KOPT-K1 (cell line): ENCODE measurements around the gene GPD2.
"Not testable (repeated sequence)": the region's sequence is repeated elsewhere in the genome, so short reads cannot be mapped to it uniquely, and the experiment has no call there.

Experiments used
- H3K27ac ChIP-seq: fragments of 200-600 bp; sonication (generic); 2 replicates; pipeline ENCODE4 v1.5.1; 2016; ENCODE audit warnings: antibody characterized with exemption, mild to moderate bottlenecking, low read depth, low read length; ENCODE audit not compliant: poor library complexity, severe bottlenecking
- H3K36me3 ChIP-seq: fragments of 200-600 bp; sonication (generic); 2 replicates; pipeline ENCODE4 v1.5.1; 2017; ENCODE audit warnings: antibody characterized with exemption, mild to moderate bottlenecking, low read length, moderate library complexity; ENCODE audit not compliant: insufficient read depth
- H3K9me3 ChIP-seq: fragments of 200-600 bp; sonication (generic); 2 replicates; pipeline ENCODE4 v1.5.1; 2017; ENCODE audit warnings: antibody characterized with exemption, low read length, mild to moderate bottlenecking; ENCODE audit not compliant: insufficient read depth, poor library complexity, severe bottlenecking

GPD2 gene

GRCh38 chr2:156480376-156480775 lies 44.2 kb downstream of the GPD2 start:
- H3K36me3 ChIP-seq, result no peaks in the 10 kb centered on the region
- H3K9me3 ChIP-seq, result no peaks in the 10 kb centered on the region
- H3K27ac ChIP-seq, result no peak overlapping the region

- H3K27ac ChIP-seq, result no peak overlapping the region
- no peaks in the 10 kb centered on the region for H3K36me3 ChIP-seq
- no peaks in the 10 kb centered on the region for H3K9me3 ChIP-seq
Measured at GRCh38 chr2:156481312-156481711, 45.1 kb downstream of the GPD2 start.

GRCh38 chr2:156483741-156484173 lies 47.6 kb downstream of the GPD2 start:
- H3K36me3 ChIP-seq, result no peaks in the 10 kb centered on the region
- H3K27ac ChIP-seq, result no peak overlapping the region
- no peaks in the 10 kb centered on the region for H3K9me3 ChIP-seq

- no peaks in the 10 kb centered on the region for H3K36me3 ChIP-seq
- no peaks in the 10 kb centered on the region for H3K9me3 ChIP-seq
- no peak overlapping the region for H3K27ac ChIP-seq
Measured at GRCh38 chr2:156486147-156486546, 50.0 kb downstream of the GPD2 start.

GRCh38 chr2:156486614-156487013 lies 50.4 kb downstream of the GPD2 start:
- Histone ChIP-seq H3K9me3 (no peaks in the 10 kb centered on the region), H3K27ac (no peak overlapping the region), H3K36me3 (no peaks in the 10 kb centered on the region)

- Histone ChIP-seq H3K27ac (no peak overlapping the region), H3K36me3 (no peaks in the 10 kb centered on the region), H3K9me3 (no peaks in the 10 kb centered on the region)
Measured at GRCh38 chr2:156489195-156489594, 53.0 kb downstream of the GPD2 start.

GRCh38 chr2:156489750-156490465 lies 53.7 kb downstream of the GPD2 start:
- Histone ChIP-seq H3K36me3 (no peaks in the 10 kb centered on the region), H3K27ac (no peak overlapping the region), H3K9me3 (no peaks in the 10 kb centered on the region)

- Histone ChIP-seq H3K9me3 (no peaks in the 10 kb centered on the region), H3K27ac (no peak overlapping the region), H3K36me3 (no peaks in the 10 kb centered on the region)
Measured at GRCh38 chr2:156490466-156490840, 54.3 kb downstream of the GPD2 start.

- H3K36me3 ChIP-seq, result no peaks in the 10 kb centered on the region
- H3K27ac ChIP-seq, result no peak overlapping the region
- no peaks in the 10 kb centered on the region for H3K9me3 ChIP-seq
Measured at GRCh38 chr2:156491176-156491575, 55.0 kb downstream of the GPD2 start.

GRCh38 chr2:156492979-156493378 lies 56.8 kb downstream of the GPD2 start:
- H3K27ac ChIP-seq, result no peak overlapping the region
- H3K36me3 ChIP-seq, result no peaks in the 10 kb centered on the region
- H3K9me3 ChIP-seq, result no peaks in the 10 kb centered on the region

GRCh38 chr2:156495998-156496397 lies 59.8 kb downstream of the GPD2 start:
- H3K27ac ChIP-seq, H3K36me3 ChIP-seq, H3K9me3 ChIP-seq: not testable (repeated sequence)

GRCh38 chr2:156505696-156506095 lies 69.5 kb downstream of the GPD2 start:
- Histone ChIP-seq H3K9me3 (no peaks in the 10 kb centered on the region), H3K27ac (no peak overlapping the region), H3K36me3 (no peaks in the 10 kb centered on the region)

GRCh38 chr2:156511122-156511521 lies 74.9 kb downstream of the GPD2 start:
- Histone ChIP-seq H3K27ac (no peak overlapping the region), H3K36me3 (no peaks in the 10 kb centered on the region), H3K9me3 (no peaks in the 10 kb centered on the region)

- Histone ChIP-seq H3K36me3 (no peaks in the 10 kb centered on the region), H3K9me3 (no peaks in the 10 kb centered on the region), H3K27ac (no peak overlapping the region)
Measured at GRCh38 chr2:156511803-156512202, 75.6 kb downstream of the GPD2 start.

GRCh38 chr2:156512451-156512850 lies 76.3 kb downstream of the GPD2 start:
- H3K9me3 ChIP-seq, result no peaks in the 10 kb centered on the region
- H3K36me3 ChIP-seq, result no peaks in the 10 kb centered on the region
- no peak overlapping the region for H3K27ac ChIP-seq

GRCh38 chr2:156513219-156513618 lies 77.0 kb downstream of the GPD2 start:
- Histone ChIP-seq H3K9me3 (no peaks in the 10 kb centered on the region), H3K36me3 (no peaks in the 10 kb centered on the region), H3K27ac (no peak overlapping the region)
